K562 treated with DMSO at 1 percent for 48 hours (cell line): ENCODE results near the gene PRRT4. TPM values are rescaled to one million over a fixed set of nuclear protein-coding genes. Genes with fewer than 3 reads are reported as not detected.

Experiments
- total RNA-seq: library from RNA; unstranded; fragments of 300-600 nt; gene quantifications from 2 replicates; pipeline ENCODE4 v1.2.3, GENCODE V29; 2022; ENCODE audit warnings: low replicate concordance; ENCODE audit errors: extremely low read depth

Gene PRRT4
- total RNA-seq, result not detected in 2 replicates

GRCh38 chr7:128361411-128362379 is at the start of gene PRRT4:
Gene PRRT4, minus strand, starts transcription at chr7:128361690.

DNA sequence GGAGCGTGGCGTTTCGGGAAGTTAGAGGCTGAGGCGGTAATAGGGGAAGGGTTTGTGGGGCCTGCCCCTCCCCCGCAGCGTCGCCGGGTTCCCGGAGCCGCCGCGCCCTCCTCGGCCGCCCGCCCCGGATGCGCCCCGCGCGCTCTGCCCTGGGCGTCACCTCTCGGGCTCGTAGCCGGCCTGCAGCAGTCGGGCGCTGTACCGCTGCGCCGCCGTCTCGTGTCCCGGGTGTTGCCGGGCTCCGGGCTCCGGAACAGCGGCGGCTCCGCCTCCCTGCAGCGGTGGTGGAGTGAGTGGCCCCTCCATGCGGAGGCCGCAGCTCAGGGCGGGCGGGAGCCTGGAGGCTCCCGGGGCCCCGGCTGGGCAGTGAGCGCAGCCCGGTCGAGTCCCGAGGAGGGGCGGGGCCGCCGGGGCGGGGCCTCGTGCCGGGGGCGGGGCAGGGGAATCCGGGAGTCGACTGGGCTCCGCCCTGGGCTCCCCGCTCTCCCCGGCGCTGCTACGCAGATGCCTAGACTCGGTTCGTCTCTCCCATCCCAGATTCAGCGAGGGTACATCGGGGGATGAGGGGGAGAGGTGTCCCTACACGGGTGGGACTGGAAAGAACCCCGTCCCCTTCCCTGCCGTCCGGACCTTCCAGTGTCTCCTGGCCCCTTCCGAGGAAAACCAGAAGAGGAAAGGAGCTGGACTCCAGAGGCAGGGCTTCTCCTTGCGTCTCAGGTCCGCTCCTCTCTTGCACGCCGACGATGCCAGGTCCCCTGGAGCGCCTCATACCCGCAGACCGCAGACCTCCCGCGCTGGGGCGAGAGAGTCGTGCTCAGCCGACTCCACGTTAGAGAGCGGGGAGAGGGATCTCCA is 48.3 kb upstream of the PRRT4 start, which contains the start of gene IMPDH1:
Gene IMPDH1 (minus strand): TSS at position 387 of the 855 bp plus-strand sequence. CDS start 81 bp downstream, at position 306.

DNA sequence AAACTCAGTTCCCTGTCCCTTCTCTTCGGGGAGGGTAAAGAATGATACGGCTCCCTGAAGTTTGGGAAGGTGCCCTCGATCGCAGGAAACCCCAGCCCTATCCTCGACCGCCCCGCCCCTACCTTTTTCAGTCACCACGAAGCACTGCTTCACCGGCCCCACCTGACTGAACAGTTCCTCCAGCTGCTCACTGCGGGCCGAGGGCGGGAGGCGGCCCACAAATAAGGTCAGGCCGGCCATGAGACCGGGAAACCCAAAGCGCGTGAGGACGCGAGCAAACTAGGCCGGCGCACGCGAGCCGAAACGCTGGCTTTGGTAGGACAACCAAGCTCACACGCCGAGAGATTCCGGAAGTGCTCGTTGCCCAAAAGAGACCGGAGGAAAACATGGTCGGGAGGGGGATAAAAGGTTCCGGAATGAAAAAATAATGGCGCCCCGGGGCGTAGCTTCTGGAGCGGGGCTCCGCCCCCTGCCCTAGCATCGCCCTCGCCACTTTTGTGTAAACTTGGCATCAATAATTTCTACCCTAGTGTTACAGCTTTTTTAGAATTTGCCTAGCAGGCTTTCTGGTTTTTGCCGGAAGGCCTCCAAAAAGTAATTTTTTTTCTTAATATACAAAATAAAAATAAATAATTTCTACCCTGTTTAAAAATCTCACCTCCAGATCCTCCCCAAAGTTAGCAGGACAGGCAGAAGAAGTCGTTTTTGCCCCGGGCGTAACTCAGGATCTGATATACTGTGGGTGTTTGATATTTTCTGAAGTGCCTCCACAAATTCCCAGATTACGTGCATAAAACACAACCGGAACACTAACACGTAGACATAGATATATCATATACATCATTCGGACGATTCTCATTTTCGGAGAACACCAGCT is 17.7 kb downstream of the PRRT4 start, which contains the start of gene RBM28:
Gene RBM28 (minus strand): TSS at position 355 of the 877 bp plus-strand sequence. CDS start 115 bp downstream, at position 240.

Other genes with a start within 250 kb of the PRRT4 start
- not detected in 2 replicates for gene LEP, start 120.4 kb downstream of the PRRT4 start, total RNA-seq
- gene RBM28, start 17.8 kb downstream of the PRRT4 start, total RNA-seq, result not detected in 2 replicates
- gene IMPDH1, start 48.3 kb upstream of the PRRT4 start, total RNA-seq, result not detected in 2 replicates
- not detected in 2 replicates for gene HILPDA, start 94.2 kb upstream of the PRRT4 start, total RNA-seq
- gene METTL2B, start 115.1 kb upstream of the PRRT4 start, total RNA-seq, result not detected in 2 replicates